ENCODE data around the gene FNDC3B. TPM values are rescaled to one million over a fixed set of nuclear protein-coding genes. Genes with fewer than 3 reads are reported as not detected.

The FNDC3B gene
- total and polyA plus RNA-seq, 2 donors: 11.0 to 11.9 TPM

DNA sequence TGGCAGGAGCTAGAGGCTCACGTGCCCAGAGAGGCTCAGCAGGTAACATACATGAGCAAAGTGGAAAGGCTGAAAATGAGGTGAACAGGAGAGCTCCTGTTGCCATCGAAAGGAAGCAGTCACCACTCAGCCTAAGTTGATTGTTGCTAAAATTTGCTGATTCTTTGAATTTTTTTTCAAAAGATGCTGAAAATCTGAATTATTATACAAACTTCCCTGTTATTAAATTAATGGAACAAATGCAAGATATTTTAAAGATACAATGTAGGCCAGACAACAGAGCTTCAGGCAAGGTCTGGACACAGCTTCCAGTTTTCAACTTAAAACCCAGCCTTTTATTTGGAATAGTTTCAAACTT lies 257.6 kb downstream of the FNDC3B start:
- H3K4me3 ChIP-seq (ENCODE audit: low read length in 2 of 2): no peak overlapping the region
- H3K4me1 ChIP-seq (ENCODE audit: control insufficient read depth in 2 of 2, insufficient read depth in 2 of 2, low read length in 2 of 2): no peaks in the 10 kb centered on the region
- no peak for DNase-seq (ENCODE audit: low read depth in 6 of 9, low spot score in 9 of 9)
- H3K9me3 ChIP-seq (ENCODE audit: control insufficient read depth in 2 of 2, insufficient read depth in 1 of 2, low read length in 1 of 2): no peaks in the 10 kb centered on the region
- over 99% methylated on average over 2 of the region's 2 CpGs for WGBS
- peaks cover 0 to 3% of the 10 kb centered on the region in 2 donors for H3K36me3 ChIP-seq (ENCODE audit: control insufficient read depth in 2 of 2, insufficient read depth in 2 of 2, low read length in 1 of 2)
- no peak overlapping the region for H3K27ac ChIP-seq (ENCODE audit: low read depth in 1 of 2, low read length in 1 of 2)
- no peaks in the 10 kb centered on the region for H3K27me3 ChIP-seq (ENCODE audit: control insufficient read depth in 2 of 2, insufficient read depth in 1 of 2, low read length in 1 of 2)

- no peak for DNase-seq (ENCODE audit: low read depth in 6 of 9, low spot score in 9 of 9)
- Histone ChIP-seq H3K36me3 (ENCODE audit: control insufficient read depth in 2 of 2, insufficient read depth in 2 of 2, low read length in 1 of 2) (peaks cover 0 to 3% of the 10 kb centered on the region in 2 donors), H3K27ac (ENCODE audit: low read depth in 1 of 2, low read length in 1 of 2) (no peak overlapping the region), H3K9me3 (ENCODE audit: control insufficient read depth in 2 of 2, insufficient read depth in 1 of 2, low read length in 1 of 2) (no peaks in the 10 kb centered on the region), H3K27me3 (ENCODE audit: control insufficient read depth in 2 of 2, insufficient read depth in 1 of 2, low read length in 1 of 2) (no peaks in the 10 kb centered on the region), H3K4me3 (ENCODE audit: low read length in 2 of 2) (no peak overlapping the region), H3K4me1 (ENCODE audit: control insufficient read depth in 2 of 2, insufficient read depth in 2 of 2, low read length in 2 of 2) (no peaks in the 10 kb centered on the region)
- 99% methylated on average over 3 of the region's 3 CpGs for WGBS
These were observed 258.9 kb downstream of the FNDC3B start for GRCh38 chr3:172298247-172298646.

- no peak overlapping the region for H3K27ac ChIP-seq (ENCODE audit: low read depth in 1 of 2, low read length in 1 of 2)
- H3K4me1 ChIP-seq (ENCODE audit: control insufficient read depth in 2 of 2, insufficient read depth in 2 of 2, low read length in 2 of 2): no peaks in the 10 kb centered on the region
- H3K27me3 ChIP-seq (ENCODE audit: control insufficient read depth in 2 of 2, insufficient read depth in 1 of 2, low read length in 1 of 2): no peaks in the 10 kb centered on the region
- H3K4me3 ChIP-seq (ENCODE audit: low read length in 2 of 2): no peak overlapping the region
- no peak for DNase-seq (ENCODE audit: low read depth in 6 of 9, low spot score in 9 of 9)
- 49% methylated on average over 2 of the region's 2 CpGs for WGBS
- no peaks in the 10 kb centered on the region for H3K9me3 ChIP-seq (ENCODE audit: control insufficient read depth in 2 of 2, insufficient read depth in 1 of 2, low read length in 1 of 2)
- H3K36me3 ChIP-seq (ENCODE audit: control insufficient read depth in 2 of 2, insufficient read depth in 2 of 2, low read length in 1 of 2): peaks cover 0 to 3% of the 10 kb centered on the region in 2 donors
These were observed 260.8 kb downstream of the FNDC3B start for GRCh38 chr3:172300187-172300586.

DNA sequence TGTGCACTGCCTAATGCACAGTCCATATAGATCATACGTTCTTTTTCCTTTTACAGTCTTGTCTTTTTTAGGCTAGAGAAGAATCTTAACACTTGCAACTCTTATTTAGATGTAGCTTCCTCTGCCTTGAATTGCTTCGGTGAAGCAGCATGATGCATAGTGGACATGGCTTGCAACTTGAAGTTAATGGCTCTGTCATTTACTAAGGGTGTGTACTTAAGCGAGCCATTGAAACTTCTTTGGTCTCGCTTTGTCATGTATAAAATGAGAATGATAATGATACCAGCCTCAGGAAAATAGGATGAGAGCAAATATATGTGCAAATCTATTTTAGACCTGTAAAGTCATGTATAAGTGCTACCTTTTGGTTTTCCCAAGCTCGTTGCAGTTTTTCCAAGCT lies 261.5 kb downstream of the FNDC3B start:
- H3K36me3 ChIP-seq (ENCODE audit: control insufficient read depth in 2 of 2, insufficient read depth in 2 of 2, low read length in 1 of 2): peaks cover 0 to 3% of the 10 kb centered on the region in 2 donors
- no peak overlapping the region for H3K27ac ChIP-seq (ENCODE audit: low read depth in 1 of 2, low read length in 1 of 2)
- H3K4me1 ChIP-seq (ENCODE audit: control insufficient read depth in 2 of 2, insufficient read depth in 2 of 2, low read length in 2 of 2): no peaks in the 10 kb centered on the region
- H3K9me3 ChIP-seq (ENCODE audit: control insufficient read depth in 2 of 2, insufficient read depth in 1 of 2, low read length in 1 of 2): no peaks in the 10 kb centered on the region
- no peaks in the 10 kb centered on the region for H3K27me3 ChIP-seq (ENCODE audit: control insufficient read depth in 2 of 2, insufficient read depth in 1 of 2, low read length in 1 of 2)
- H3K4me3 ChIP-seq (ENCODE audit: low read length in 2 of 2): no peak overlapping the region
- no peak for DNase-seq (ENCODE audit: low read depth in 6 of 9, low spot score in 9 of 9)
- 77% methylated on average over 5 of the region's 5 CpGs for WGBS

- Histone ChIP-seq H3K27me3 (ENCODE audit: control insufficient read depth in 2 of 2, insufficient read depth in 1 of 2, low read length in 1 of 2) (no peaks in the 10 kb centered on the region), H3K4me3 (ENCODE audit: low read length in 2 of 2) (no peak overlapping the region), H3K27ac (ENCODE audit: low read depth in 1 of 2, low read length in 1 of 2) (no peak overlapping the region), H3K36me3 (ENCODE audit: control insufficient read depth in 2 of 2, insufficient read depth in 2 of 2, low read length in 1 of 2) (no peaks in the 10 kb centered on the region), H3K4me1 (ENCODE audit: control insufficient read depth in 2 of 2, insufficient read depth in 2 of 2, low read length in 2 of 2) (no peaks in the 10 kb centered on the region), H3K9me3 (ENCODE audit: control insufficient read depth in 2 of 2, insufficient read depth in 1 of 2, low read length in 1 of 2) (no peaks in the 10 kb centered on the region)
- WGBS: 99% methylated on average over 2 of the region's 2 CpGs
- no peak for DNase-seq (ENCODE audit: low read depth in 6 of 9, low spot score in 9 of 9)
These were observed 262.8 kb downstream of the FNDC3B start for GRCh38 chr3:172302203-172302602.

DNA sequence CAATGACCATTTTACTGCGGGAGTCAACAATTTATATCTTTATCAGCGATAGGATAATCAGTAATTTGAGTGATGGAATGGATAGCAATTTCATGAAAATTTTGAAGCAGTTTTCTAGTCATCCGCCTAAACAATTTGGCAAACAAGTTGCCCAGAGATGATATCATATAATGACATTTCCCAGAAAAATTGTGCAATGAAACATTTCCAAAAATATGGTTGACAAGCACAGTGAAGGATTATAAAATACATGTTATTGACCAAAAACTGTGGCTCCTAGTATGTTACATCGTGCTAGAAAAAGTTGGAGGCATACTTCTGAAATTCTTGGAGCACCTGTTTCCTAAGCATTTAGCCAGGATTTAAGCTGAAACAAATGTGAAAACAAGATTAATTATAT lies 263.8 kb downstream of the FNDC3B start:
- Histone ChIP-seq H3K9me3 (ENCODE audit: control insufficient read depth in 2 of 2, insufficient read depth in 1 of 2, low read length in 1 of 2) (no peaks in the 10 kb centered on the region), H3K36me3 (ENCODE audit: control insufficient read depth in 2 of 2, insufficient read depth in 2 of 2, low read length in 1 of 2) (no peaks in the 10 kb centered on the region), H3K27me3 (ENCODE audit: control insufficient read depth in 2 of 2, insufficient read depth in 1 of 2, low read length in 1 of 2) (no peaks in the 10 kb centered on the region), H3K4me1 (ENCODE audit: control insufficient read depth in 2 of 2, insufficient read depth in 2 of 2, low read length in 2 of 2) (no peaks in the 10 kb centered on the region), H3K27ac (ENCODE audit: low read depth in 1 of 2, low read length in 1 of 2) (no peak overlapping the region), H3K4me3 (ENCODE audit: low read length in 2 of 2) (no peak overlapping the region)
- WGBS: 97% methylated on average over 4 of the region's 4 CpGs
- DNase-seq (ENCODE audit: low read depth in 6 of 9, low spot score in 9 of 9): no peak

DNA sequence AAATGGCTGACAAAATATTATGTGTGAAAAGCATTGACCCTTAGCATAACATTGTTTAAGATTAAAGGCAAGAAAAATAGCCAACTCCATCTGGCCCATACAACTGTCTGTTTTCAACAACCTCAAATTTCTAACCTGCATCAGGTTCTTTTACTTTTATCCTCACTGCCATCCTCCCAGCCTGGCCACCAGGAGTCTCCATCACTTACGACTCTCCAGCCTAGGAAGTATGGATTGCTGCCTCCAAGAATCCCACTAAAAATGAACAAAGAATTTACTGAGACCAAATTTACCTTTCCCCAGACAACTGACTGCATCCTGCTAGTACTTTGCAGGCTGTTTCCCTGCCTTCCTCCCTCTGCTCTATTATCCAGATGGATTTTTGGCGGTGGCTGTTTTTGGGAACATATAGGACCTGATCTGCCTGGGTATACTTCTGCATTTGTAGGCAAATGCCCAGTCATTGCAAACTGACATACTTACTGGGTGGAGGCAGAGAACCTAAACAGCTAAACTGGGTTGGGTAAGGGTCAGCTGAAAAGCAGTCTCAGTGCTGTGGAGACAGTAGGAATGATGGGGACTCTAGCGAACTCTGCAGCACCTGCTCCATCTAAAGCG lies 264.7 kb downstream of the FNDC3B start:
- no peak for DNase-seq (ENCODE audit: low read depth in 6 of 9, low spot score in 9 of 9)
- 97% methylated on average over 4 of the region's 4 CpGs for whole genome bisulfite sequencing
- H3K27ac ChIP-seq (ENCODE audit: low read depth in 1 of 2, low read length in 1 of 2): no peak overlapping the region
- H3K9me3 ChIP-seq (ENCODE audit: control insufficient read depth in 2 of 2, insufficient read depth in 1 of 2, low read length in 1 of 2): no peaks in the 10 kb centered on the region
- no peaks in the 10 kb centered on the region for H3K27me3 ChIP-seq (ENCODE audit: control insufficient read depth in 2 of 2, insufficient read depth in 1 of 2, low read length in 1 of 2)
- no peak overlapping the region for H3K4me3 ChIP-seq (ENCODE audit: low read length in 2 of 2)
- H3K4me1 ChIP-seq (ENCODE audit: control insufficient read depth in 2 of 2, insufficient read depth in 2 of 2, low read length in 2 of 2): no peaks in the 10 kb centered on the region
- no peaks in the 10 kb centered on the region for H3K36me3 ChIP-seq (ENCODE audit: control insufficient read depth in 2 of 2, insufficient read depth in 2 of 2, low read length in 1 of 2)

DNA sequence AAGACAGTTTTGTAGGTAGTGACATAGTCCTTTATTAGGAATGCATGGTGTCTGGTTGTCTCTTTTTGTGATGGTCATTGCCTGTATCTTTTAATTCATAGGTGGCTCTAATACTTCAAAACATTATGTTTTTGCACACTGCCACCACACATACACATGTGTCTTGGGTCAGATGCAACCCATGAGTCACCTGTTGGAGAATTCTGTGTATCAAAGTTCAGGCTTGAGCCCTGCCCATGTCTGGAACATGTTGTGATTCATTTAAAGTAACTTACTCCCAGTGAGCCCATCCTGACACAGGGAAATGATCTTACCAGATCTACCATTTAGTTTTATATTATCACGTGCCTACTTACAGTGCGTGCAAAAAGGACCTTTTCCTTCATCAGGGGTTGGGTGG lies 266.2 kb downstream of the FNDC3B start:
- no peaks in the 10 kb centered on the region for H3K4me1 ChIP-seq (ENCODE audit: control insufficient read depth in 2 of 2, insufficient read depth in 2 of 2, low read length in 2 of 2)
- WGBS: over 99% methylated on average over 2 of the region's 2 CpGs
- H3K9me3 ChIP-seq (ENCODE audit: control insufficient read depth in 2 of 2, insufficient read depth in 1 of 2, low read length in 1 of 2): no peaks in the 10 kb centered on the region
- no peak overlapping the region for H3K27ac ChIP-seq (ENCODE audit: low read depth in 1 of 2, low read length in 1 of 2)
- H3K36me3 ChIP-seq (ENCODE audit: control insufficient read depth in 2 of 2, insufficient read depth in 2 of 2, low read length in 1 of 2): peaks cover 0 to 6% of the 10 kb centered on the region in 2 donors
- no peak for DNase-seq (ENCODE audit: low read depth in 6 of 9, low spot score in 9 of 9)
- no peak overlapping the region for H3K4me3 ChIP-seq (ENCODE audit: low read length in 2 of 2)
- H3K27me3 ChIP-seq (ENCODE audit: control insufficient read depth in 2 of 2, insufficient read depth in 1 of 2, low read length in 1 of 2): no peaks in the 10 kb centered on the region

GRCh38 chr3:172305974-172306373 lies 266.6 kb downstream of the FNDC3B start:
- H3K36me3 ChIP-seq (ENCODE audit: control insufficient read depth in 2 of 2, insufficient read depth in 2 of 2, low read length in 1 of 2): peaks cover 0 to 7% of the 10 kb centered on the region in 2 donors
- WGBS: 98% methylated on average over 2 of the region's 2 CpGs
- no peak overlapping the region for H3K4me3 ChIP-seq (ENCODE audit: low read length in 2 of 2)
- no peaks in the 10 kb centered on the region for H3K9me3 ChIP-seq (ENCODE audit: control insufficient read depth in 2 of 2, insufficient read depth in 1 of 2, low read length in 1 of 2)
- no peaks in the 10 kb centered on the region for H3K27me3 ChIP-seq (ENCODE audit: control insufficient read depth in 2 of 2, insufficient read depth in 1 of 2, low read length in 1 of 2)
- no peak overlapping the region for H3K27ac ChIP-seq (ENCODE audit: low read depth in 1 of 2, low read length in 1 of 2)
- DNase-seq (ENCODE audit: low read depth in 6 of 9, low spot score in 9 of 9): no peak
- H3K4me1 ChIP-seq (ENCODE audit: control insufficient read depth in 2 of 2, insufficient read depth in 2 of 2, low read length in 2 of 2): no peaks in the 10 kb centered on the region

Data from thymus (tissue), 11 donors.